ENCODE results near the gene ZNF579. TPM values are rescaled to one million over a fixed set of nuclear protein-coding genes. Genes with fewer than 3 reads are reported as not detected.

The ZNF579 gene
- total and polyA plus RNA-seq, 9 of the 15 experiments (the other 6 are each of a cell fraction or from before 2014, with no cell fraction given): 0.06 to 15.9 (median 1.6) TPM

GRCh38 chr19:55599468-55599841 is 18.8 kb upstream of the ZNF579 start, which contains the start of gene FIZ1 (continued):
- TF ChIP-seq PKNOX1 (IDR thresholded peaks at IDR 0.05) (no peak), PTRF (tag; IDR thresholded peaks at IDR 0.05) (no peak), ETV1 (tag; conservative IDR thresholded peaks at IDR 0.05; ENCODE audit: low read depth) (peak; percentile 66; the same call in 1 of the 2 replicates), MNT (conservative IDR thresholded peaks at IDR 0.05) (peak in 1 of 2 experiments; percentile 75; a peak in 3 of 4 replicates), KLF10 (CRISPR knock-in tag; IDR thresholded peaks at IDR 0.05) (no peak), PBX2 (CRISPR knock-in tag; IDR thresholded peaks at IDR 0.05; ENCODE audit: low read depth) (no peak), PBX2 (tag; conservative IDR thresholded peaks at IDR 0.05; ENCODE audit: low read depth) (no peak), SNIP1 (IDR thresholded peaks at IDR 0.05; ENCODE audit: low read depth) (no peak), ZNF77 (CRISPR knock-in tag; IDR thresholded peaks at IDR 0.05) (no peak), ELF2 (CRISPR knock-in tag; IDR thresholded peaks at IDR 0.05) (no peak), ARID4B (CRISPR knock-in tag; IDR thresholded peaks at IDR 0.05) (peak; percentile 79), MTF1 (CRISPR knock-in tag; IDR thresholded peaks at IDR 0.05; ENCODE audit: borderline replicate concordance) (no peak), POLR2H (tag; IDR thresholded peaks at IDR 0.05; ENCODE audit: low read depth) (peak; percentile 69)

Data from K562 (cell line).